IMR-90 (cell line): Measurements from ENCODE around the gene PAQR5. TPM values are rescaled to one million over a fixed set of nuclear protein-coding genes. Genes with fewer than 3 reads are reported as not detected.

Experiments used
- ATAC-seq: fragments of 200-7000 bp; cut with Tn5 transposase; 2 replicates; pipeline ENCODE4 v1.9.1; 2020; ENCODE audit warnings: low read depth, mild to moderate bottlenecking, moderate library complexity
- BruUV-seq: library from RNA; stranded (reverse); fragments of 400-500 nt; replicated peaks from 2 replicates; lab custom pipeline; 2021; lab: Mats Ljungman, UMichigan
- CTCF ChIA-PET: fragments of 300-600 bp; formaldehyde crosslinking; extraction: SDS; loops from one replicate; lab custom pipeline; 2021; ENCODE audit warnings: antibody characterized with exemption; lab: Yijun Ruan, JAX
- POLR2A ChIA-PET: fragments of 300-600 bp; sonication (Branson Sonifier 250); formaldehyde crosslinking; loops from one replicate; lab custom pipeline; 2022; ENCODE audit warnings: antibody characterized with exemption; ENCODE audit not compliant: unreplicated experiment; lab: Charles Lee
- DNase-seq: peaks from one replicate; pipeline ENCODE4 v3.0.0; 2013
- H2AFZ ChIP-seq: replicated peaks from 2 replicates; pipeline ENCODE3; 2013; ENCODE audit warnings: low read length, mild to moderate bottlenecking; ENCODE audit not compliant: poor library complexity
- H2AK5ac ChIP-seq: 2 replicates; pipeline ENCODE4 v1.6.1; 2013; ENCODE audit warnings: low read depth, low read length, inconsistent platforms
- H2AK9ac ChIP-seq: replicated peaks from 2 replicates; pipeline ENCODE3; 2013; ENCODE audit warnings: mild to moderate bottlenecking, low read depth, low read length, moderate library complexity; ENCODE audit not compliant: poor library complexity
- H2BK120ac ChIP-seq: 2 replicates; pipeline ENCODE4 v1.6.1; 2013; ENCODE audit warnings: low read depth, low read length, inconsistent platforms
- H2BK15ac ChIP-seq: 3 replicates; pipeline ENCODE4 v1.6.1; 2013; ENCODE audit warnings: low read depth, low read length, inconsistent platforms
- H2BK20ac ChIP-seq: 2 replicates; pipeline ENCODE4 v1.6.1; 2013; ENCODE audit warnings: low read depth, mild to moderate bottlenecking, inconsistent platforms, low read length, moderate library complexity
- H2BK5ac ChIP-seq: 2 replicates; pipeline ENCODE4 v1.6.1; 2013; ENCODE audit warnings: mild to moderate bottlenecking, low read depth, low read length, inconsistent platforms; ENCODE audit not compliant: poor library complexity, severe bottlenecking
- H3K14ac ChIP-seq: replicated peaks from 2 replicates; pipeline ENCODE4 v1.6.1; 2013; ENCODE audit warnings: low read depth, low read length, inconsistent platforms
- H3K18ac ChIP-seq: 2 replicates; pipeline ENCODE4 v1.6.1; 2013; ENCODE audit warnings: low read depth, low read length, control low read depth
- H3K23ac ChIP-seq: 2 replicates; pipeline ENCODE4 v1.6.1; 2013; ENCODE audit warnings: low read depth, low read length, inconsistent platforms
- H3K27ac ChIP-seq: 2 replicates; pipeline ENCODE4 v1.5.1; 2013; ENCODE audit warnings: mild to moderate bottlenecking, control low read depth, low read length; ENCODE audit not compliant: insufficient read depth
- H3K27me3 ChIP-seq: 2 replicates; pipeline ENCODE4 v1.6.1; 2013; ENCODE audit warnings: low read length; ENCODE audit not compliant: control insufficient read depth, insufficient read depth
- H3K36me3 ChIP-seq: 2 replicates; pipeline ENCODE4 v1.6.1; 2013; ENCODE audit warnings: low read length, mixed read lengths; ENCODE audit not compliant: control insufficient read depth, insufficient read depth
- H3K4ac ChIP-seq: 2 replicates; pipeline ENCODE4 v1.6.1; 2013; ENCODE audit warnings: low read depth, low read length, inconsistent platforms
- H3K4me1 ChIP-seq: 2 replicates; pipeline ENCODE4 v1.6.1; 2013; ENCODE audit warnings: low read length, mixed read lengths; ENCODE audit not compliant: control insufficient read depth, insufficient read depth
- H3K4me2 ChIP-seq: 2 replicates; pipeline ENCODE4 v1.6.1; 2013; ENCODE audit warnings: low read depth, mild to moderate bottlenecking, control low read depth, low read length, moderate library complexity
- H3K4me3 ChIP-seq: 2 replicates; pipeline ENCODE4 v1.5.1; 2013; ENCODE audit warnings: low read depth, mild to moderate bottlenecking, control low read depth, low read length, moderate library complexity; ENCODE audit not compliant: insufficient read depth
- H3K56ac ChIP-seq: 2 replicates; pipeline ENCODE4 v1.6.1; 2013; ENCODE audit warnings: low read length, inconsistent platforms; ENCODE audit not compliant: insufficient read depth; ENCODE audit errors: extremely low read depth
- H3K79me1 ChIP-seq, 2 experiments: 2 replicates each; pipeline ENCODE4 v1.6.1; 2013; ENCODE audit warnings: low read length in 2 of 2, inconsistent platforms in 1 of 2, low read depth in 1 of 2
- H3K9ac ChIP-seq: 2 replicates; pipeline ENCODE4 v1.6.1; 2013; ENCODE audit warnings: low read depth, low read length, control low read depth
- H3K9me1 ChIP-seq: 2 replicates; pipeline ENCODE4 v1.6.1; 2013; ENCODE audit warnings: low read length, inconsistent platforms; ENCODE audit not compliant: insufficient read depth
- H3K9me3 ChIP-seq: 2 replicates; pipeline ENCODE4 v1.6.1; 2013; ENCODE audit warnings: low read length; ENCODE audit not compliant: control insufficient read depth, insufficient read depth
- H4K20me1 ChIP-seq: 2 replicates; pipeline ENCODE4 v1.6.1; 2013; ENCODE audit warnings: low read length, inconsistent platforms; ENCODE audit not compliant: insufficient read depth
- H4K5ac ChIP-seq: 2 replicates; pipeline ENCODE4 v1.6.1; 2013; ENCODE audit warnings: mild to moderate bottlenecking, low read depth, low read length, control low read depth
- H4K8ac ChIP-seq, 2 experiments: 2 replicates each; pipeline ENCODE4 v1.6.1; 2013; ENCODE audit warnings: low read depth in 2 of 2, low read length in 2 of 2, control low read depth in 1 of 2, inconsistent platforms in 1 of 2
- H4K91ac ChIP-seq: 2 replicates; pipeline ENCODE4 v1.6.1; 2013; ENCODE audit warnings: low read depth, low read length, inconsistent platforms; ENCODE audit not compliant: insufficient read depth
- CHD1 ChIP-seq: IDR thresholded peaks from 2 replicates; pipeline ENCODE4 v1.6.1; 2012; ENCODE audit warnings: low read depth, low read length, improper control_type of control experiment
- MAZ ChIP-seq: IDR thresholded peaks from 2 replicates; pipeline ENCODE4 v1.6.1; 2012; ENCODE audit warnings: low read depth, mild to moderate bottlenecking, low read length, improper control_type of control experiment, moderate library complexity, borderline replicate concordance
- NFE2L2 ChIP-seq: fragments of 150-350 bp; IDR thresholded peaks from 2 replicates; pipeline ENCODE4 v1.6.1; 2016; ENCODE audit warnings: low read depth, mild to moderate bottlenecking, low read length
- RCOR1 ChIP-seq: IDR thresholded peaks from 2 replicates; pipeline ENCODE4 v1.6.1; 2012; ENCODE audit warnings: mild to moderate bottlenecking, low read length, improper control_type of control experiment; ENCODE audit not compliant: insufficient replicate concordance
- WGBS, 2 experiments: methylation state at CpG; one replicate each; pipeline versions ENCODE4 v1.1.5 to v1.1.7; 2013; ENCODE audit warnings: missing lambda C conversion rate in 2 of 2; ENCODE audit not compliant: insufficient read length in 1 of 2; ENCODE audit errors: extremely low coverage in 2 of 2; 5-methylcytosine and 5-hydroxymethylcytosine counted together
- dilution Hi-C: fragments of 300-500 bp; cut with HindIII; formaldehyde crosslinking; loops from one replicate; pipeline ENCODE4 v1.14.3; 2018; ENCODE audit warnings: low sequenced_read_pairs; ENCODE audit not compliant: unreplicated experiment
- in situ Hi-C: fragments of 300-500 bp; cut with MboI; formaldehyde crosslinking; loops from 3 replicates; pipeline ENCODE4 v1.14.3; 2019; ENCODE audit warnings: low sequenced_read_pairs, inconsistent platforms, mixed read lengths
- intact Hi-C: fragments of 100-400 bp; cut with micrococcal nuclease; formaldehyde crosslinking; loops from 2 replicates; pipeline ENCODE4 v1.10.0; 2022
- polyA plus RNA-seq, 3 experiments: library from polyadenylated mRNA; depleted of rRNA; stranded (reverse); fragments of >200 nt; gene quantifications; 2 replicates each; pipeline ENCODE4 v1.2.3, GENCODE V29; 2012; ENCODE audit warnings: low replicate concordance in 1 of 3
- total RNA-seq: library from RNA; depleted of rRNA; stranded (reverse); fragments of >200 nt; gene quantifications from 2 replicates; pipeline ENCODE4 v1.2.3, GENCODE V29; 2012

PAQR5 gene
- total and polyA plus RNA-seq, 2 of the 4 experiments (the other 2 are of a cell fraction) = 2.3 to 2.7 TPM

GRCh38 chr15:69395991-69396390, 97.3 kb downstream of the PAQR5 start:
- Histone ChIP-seq H3K79me1 (peaks cover 19 to 76% of the 10 kb centered on the region in 2 experiments; a peak in 3 of 4 replicates), H2AK9ac (no peak overlapping the region), H2BK5ac (no peak overlapping the region), H3K23ac (no peak overlapping the region), H2BK20ac (no peak overlapping the region; the same call in 1 of the 2 replicates), H4K8ac (no peak overlapping the region), H4K91ac (no peak overlapping the region), H2BK120ac (no peak overlapping the region), H2BK15ac (no peak overlapping the region), H3K36me3 (peaks cover 8% of the 10 kb centered on the region), H3K18ac (no peak overlapping the region), H4K5ac (no peak overlapping the region), H2AK5ac (no peak overlapping the region), H3K4me1 (peaks cover 11% of the 10 kb centered on the region), H3K4me2 (no peak overlapping the region), H3K14ac (no peak overlapping the region), H3K9me1 (peaks cover 44% of the 10 kb centered on the region), H3K4ac (no peak overlapping the region), H3K9me3 (no peaks in the 10 kb centered on the region), H3K4me3 (no peak overlapping the region), H2AFZ (no peak overlapping the region), H3K27ac (no peak overlapping the region), H3K27me3 (no peaks in the 10 kb centered on the region), H3K56ac (no peak overlapping the region), H3K9ac (no peak overlapping the region), H4K20me1 (peaks cover 28% of the 10 kb centered on the region)
- ATAC-seq (no peak), DNase-seq (no peak)
- intact Hi-C loops = no loop called here
- POLR2A ChIA-PET = no interaction called here
- CTCF ChIA-PET = no interaction called here
- 100% methylated on average over 1 of the region's 5 CpGs; no CpG with 5 or more reads in 1 of the 2 experiments for WGBS, 2 experiments
- dilution Hi-C loops = no loop called here
- no TSS peak for BruUV-seq
- in situ Hi-C loops = loop anchor here (5.0 kb wide), 1 partner anchor 334 kb away; no protein-coding TSS in a partner anchor
- TF ChIP-seq NFE2L2 (no peak), CHD1 (no peak), MAZ (no peak), RCOR1 (no peak)
